OCI-LY3 (cell line): Measurements from ENCODE around the gene HOXC9.

Experiments used
- EZH2phosphoT487 ChIP-seq: fragments of 200-600 bp; shearing (Covaris generic); IDR thresholded peaks from 2 replicates; pipeline ENCODE4 v1.6.1; 2018; ENCODE audit warnings: antibody characterized with exemption, mixed run types, low read depth
- TF ChIP-seq, protein P1 (sequence below): fragments of 200-600, 300-600 bp; sonication (generic); IDR thresholded peaks from 2 replicates; pipeline ENCODE4 v1.5.1; 2014; ENCODE audit warnings: antibody characterized with exemption, low read length, low read depth

DNA sequence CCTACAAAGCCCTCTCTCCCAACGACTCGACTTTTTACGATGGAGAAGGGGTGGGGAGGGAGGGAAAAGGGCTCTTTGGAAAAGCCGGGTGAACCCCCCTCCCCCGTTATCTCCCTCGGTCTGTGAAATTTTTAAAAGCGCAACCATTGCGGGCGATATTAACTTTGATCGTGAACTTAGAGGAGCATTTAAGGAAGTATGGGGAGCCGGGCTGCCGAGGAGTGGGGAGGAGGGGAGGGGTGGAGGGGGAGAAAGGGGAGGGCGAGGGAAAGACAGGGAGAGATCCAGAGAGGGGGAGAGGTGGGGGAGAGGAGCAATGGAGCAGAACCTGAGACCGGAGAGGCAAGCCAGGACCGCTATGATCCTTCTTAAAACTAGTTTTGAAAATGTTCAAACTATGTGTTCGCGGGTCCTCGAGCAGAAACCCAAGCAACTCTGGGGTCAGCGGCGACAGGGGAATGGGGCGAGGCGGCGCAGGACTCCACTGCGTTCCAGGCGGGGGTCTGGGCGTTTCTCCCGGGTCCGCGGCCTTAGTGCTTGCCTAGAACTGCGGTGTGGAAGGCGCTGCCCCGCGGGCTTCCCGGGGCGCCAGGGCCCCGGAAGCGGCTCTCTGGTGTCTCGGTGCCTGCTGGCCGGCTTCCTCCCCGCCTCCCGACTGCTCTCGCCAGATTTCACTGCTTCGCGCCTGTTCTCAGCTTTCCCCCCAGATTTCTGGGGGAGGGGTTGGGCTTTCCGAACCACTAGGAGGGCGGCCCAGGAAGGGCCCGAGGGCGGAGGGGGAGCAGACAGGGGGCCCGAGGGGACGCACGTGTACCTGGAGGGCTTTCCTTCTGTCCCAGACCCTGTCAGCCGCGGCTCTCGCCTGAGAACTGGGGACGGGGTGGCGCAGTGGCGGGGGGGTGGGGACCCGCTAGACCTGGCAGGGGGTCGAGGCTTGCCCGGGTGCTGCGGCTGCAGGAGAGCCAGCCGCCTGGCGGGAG is 25.6 kb upstream of the HOXC9 start, which contains the start of gene HOTAIR:
- TF ChIP-seq, protein P1, sequence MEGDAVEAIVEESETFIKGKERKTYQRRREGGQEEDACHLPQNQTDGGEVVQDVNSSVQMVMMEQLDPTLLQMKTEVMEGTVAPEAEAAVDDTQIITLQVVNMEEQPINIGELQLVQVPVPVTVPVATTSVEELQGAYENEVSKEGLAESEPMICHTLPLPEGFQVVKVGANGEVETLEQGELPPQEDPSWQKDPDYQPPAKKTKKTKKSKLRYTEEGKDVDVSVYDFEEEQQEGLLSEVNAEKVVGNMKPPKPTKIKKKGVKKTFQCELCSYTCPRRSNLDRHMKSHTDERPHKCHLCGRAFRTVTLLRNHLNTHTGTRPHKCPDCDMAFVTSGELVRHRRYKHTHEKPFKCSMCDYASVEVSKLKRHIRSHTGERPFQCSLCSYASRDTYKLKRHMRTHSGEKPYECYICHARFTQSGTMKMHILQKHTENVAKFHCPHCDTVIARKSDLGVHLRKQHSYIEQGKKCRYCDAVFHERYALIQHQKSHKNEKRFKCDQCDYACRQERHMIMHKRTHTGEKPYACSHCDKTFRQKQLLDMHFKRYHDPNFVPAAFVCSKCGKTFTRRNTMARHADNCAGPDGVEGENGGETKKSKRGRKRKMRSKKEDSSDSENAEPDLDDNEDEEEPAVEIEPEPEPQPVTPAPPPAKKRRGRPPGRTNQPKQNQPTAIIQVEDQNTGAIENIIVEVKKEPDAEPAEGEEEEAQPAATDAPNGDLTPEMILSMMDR: no peak
- TF ChIP-seq EZH2phosphoT487: no peak
